ENCODE data around the gene PDE6C.

- TF ChIP-seq, protein P1, sequence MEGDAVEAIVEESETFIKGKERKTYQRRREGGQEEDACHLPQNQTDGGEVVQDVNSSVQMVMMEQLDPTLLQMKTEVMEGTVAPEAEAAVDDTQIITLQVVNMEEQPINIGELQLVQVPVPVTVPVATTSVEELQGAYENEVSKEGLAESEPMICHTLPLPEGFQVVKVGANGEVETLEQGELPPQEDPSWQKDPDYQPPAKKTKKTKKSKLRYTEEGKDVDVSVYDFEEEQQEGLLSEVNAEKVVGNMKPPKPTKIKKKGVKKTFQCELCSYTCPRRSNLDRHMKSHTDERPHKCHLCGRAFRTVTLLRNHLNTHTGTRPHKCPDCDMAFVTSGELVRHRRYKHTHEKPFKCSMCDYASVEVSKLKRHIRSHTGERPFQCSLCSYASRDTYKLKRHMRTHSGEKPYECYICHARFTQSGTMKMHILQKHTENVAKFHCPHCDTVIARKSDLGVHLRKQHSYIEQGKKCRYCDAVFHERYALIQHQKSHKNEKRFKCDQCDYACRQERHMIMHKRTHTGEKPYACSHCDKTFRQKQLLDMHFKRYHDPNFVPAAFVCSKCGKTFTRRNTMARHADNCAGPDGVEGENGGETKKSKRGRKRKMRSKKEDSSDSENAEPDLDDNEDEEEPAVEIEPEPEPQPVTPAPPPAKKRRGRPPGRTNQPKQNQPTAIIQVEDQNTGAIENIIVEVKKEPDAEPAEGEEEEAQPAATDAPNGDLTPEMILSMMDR (conservative IDR thresholded peaks at IDR 0.05 in 1 of 2, IDR thresholded peaks at IDR 0.05 in 1 of 2; ENCODE audit: extremely low read depth in 1 of 2, insufficient read depth in 1 of 2, low read depth in 1 of 2, low read length in 2 of 2): no peak
- TF ChIP-seq EZH2 (IDR thresholded peaks at IDR 0.05; ENCODE audit: borderline replicate concordance, low read length): no peak
These were observed 44.8 kb upstream of the PDE6C start for GRCh38 chr10:93567277-93568104.

All from mammary epithelial cell (primary cell).